WI38 (cell line): ENCODE measurements around the gene OR4K1.

Source experiments
- H3K4me3 ChIP-seq: 2 replicates; pipeline ENCODE4 v1.5.1; 2011; ENCODE audit warnings: low read depth, mild to moderate bottlenecking, control low read depth, low read length
- CTCF ChIP-seq: IDR thresholded peaks from 2 replicates; pipeline ENCODE4 v1.5.1; 2012; ENCODE audit warnings: low read depth, mild to moderate bottlenecking, control low read depth, low read length

Gene OR4K1

GRCh38 chr14:19930617-19931016 is at the start of gene OR4K1:
OR4K1 (plus strand) TSS chr14:19930917; CDS start chr14:19935667, 4,750 bp downstream.
- no peak within 1 kb of the TSS for H3K4me3 ChIP-seq
- TF ChIP-seq CTCF: no peak

GRCh38 chr14:19895282-19895681 is 35.4 kb upstream of the OR4K1 start:
- no peak overlapping the region for H3K4me3 ChIP-seq
- no peak for TF ChIP-seq CTCF

- no peak overlapping the region for H3K4me3 ChIP-seq
- no peak for TF ChIP-seq CTCF
Measured at GRCh38 chr14:19900999-19901398, 29.7 kb upstream of the OR4K1 start.

GRCh38 chr14:19902409-19902808 is 28.3 kb upstream of the OR4K1 start:
- TF ChIP-seq CTCF: no peak
- no peak overlapping the region for H3K4me3 ChIP-seq

- no peak overlapping the region for H3K4me3 ChIP-seq
Measured at GRCh38 chr14:19906665-19907064, 24.1 kb upstream of the OR4K1 start.

GRCh38 chr14:19911114-19911513 is 19.6 kb upstream of the OR4K1 start:
- no peak overlapping the region for H3K4me3 ChIP-seq
- TF ChIP-seq CTCF: no peak

More at GRCh38 chr14:19906665-19907064, 24.1 kb upstream of the OR4K1 start:
- TF ChIP-seq CTCF: no peak

- no peak for TF ChIP-seq CTCF
- no peak overlapping the region for H3K4me3 ChIP-seq
Measured at GRCh38 chr14:19917243-19917642, 13.5 kb upstream of the OR4K1 start.
